Renal cortex interstitium (tissue), 11 donors: ENCODE measurements around the gene MRPS6. TPM values are rescaled to one million over a fixed set of nuclear protein-coding genes. Genes with fewer than 3 reads are reported as not detected.

Source experiments
- DNase-seq, 11 donors: peaks; one replicate each; pipeline ENCODE4 v3.0.0-alpha.2; 2013; ENCODE audit warnings: low read depth in 9 of 11, low spot score in 4 of 11; ENCODE audit errors: extremely low read depth in 1 of 11
- polyA plus RNA-seq, 3 donors: library from polyadenylated mRNA; unstranded; fragments of 120-200 nt; gene quantifications; one replicate each; pipeline ENCODE4 v1.2.1, GENCODE V29; 2013; ENCODE audit not compliant: insufficient read length in 3 of 3

Gene MRPS6
- polyA plus RNA-seq, 3 donors = 107 to 133 (median 119) TPM

- DNase-seq = no peak
Measured at GRCh38 chr21:34184232-34184631, 110.9 kb downstream of the MRPS6 start.

- no peak for DNase-seq
Measured at GRCh38 chr21:34185026-34185750, 111.8 kb downstream of the MRPS6 start.

- DNase-seq = no peak
Measured at GRCh38 chr21:34186109-34186719, 112.8 kb downstream of the MRPS6 start.

- DNase-seq = no peak
Measured at GRCh38 chr21:34187935-34188334, 114.6 kb downstream of the MRPS6 start.

GRCh38 chr21:34189506-34189905, 116.1 kb downstream of the MRPS6 start:
- DNase-seq = no peak

- no peak for DNase-seq
Measured at GRCh38 chr21:34190576-34191321, 117.4 kb downstream of the MRPS6 start.

GRCh38 chr21:34191876-34192275, 118.5 kb downstream of the MRPS6 start:
- no peak for DNase-seq

Other genes with a start within 250 kb of the MRPS6 start
- 100 to 1,000 TPM; 297 to 412 (median 376) TPM for gene ATP5PO, start 157.8 kb upstream of the MRPS6 start, polyA plus RNA-seq
- 10 to 100 TPM; 35.4 to 44.1 (median 43.3) TPM for gene SLC5A3, start within 50 bp of the MRPS6 start, polyA plus RNA-seq